ENCODE measurements around the gene TLCD5. TPM values are rescaled to one million over a fixed set of nuclear protein-coding genes. Genes with fewer than 3 reads are reported as not detected.

TLCD5 gene
- total RNA-seq (2022; extraction: Qiagen RNA extraction) = 5.3 to 8.1 TPM (median 7.3 TPM) in 5 replicates

GRCh38 chr11:120324932-120325810 is at the start of gene TLCD5:
TLCD5 (plus strand) TSS chr11:120325299; CDS start chr11:120327442, 2,143 bp downstream.

GRCh38 chr11:120335908-120336640 is 11.0 kb downstream of the TLCD5 start, which contains the start of gene ARHGEF12:
ARHGEF12 (plus strand) TSS chr11:120336413; CDS start chr11:120337244, 831 bp downstream.

Other genes with a start within 250 kb of the TLCD5 start
- gene TRIM29, start 187.2 kb upstream of the TLCD5 start, total RNA-seq (2022; extraction: Qiagen RNA extraction) = 24.4 to 26.6 TPM (median 25.6 TPM) in 5 replicates
- gene OAF, start 114.3 kb upstream of the TLCD5 start, total RNA-seq (2022; extraction: Qiagen RNA extraction) = 7.5 to 11.0 TPM (median 10.5 TPM) in 5 replicates
- not detected in 5 replicates for gene POU2F3, start 85.2 kb upstream of the TLCD5 start, total RNA-seq (2022; extraction: Qiagen RNA extraction)
- 11.1 to 19.5 TPM (median 14.2 TPM) in 5 replicates for gene ARHGEF12, start 11.1 kb downstream of the TLCD5 start, total RNA-seq (2022; extraction: Qiagen RNA extraction)
- gene GRIK4, start 186.4 kb downstream of the TLCD5 start, total RNA-seq (2022; extraction: Qiagen RNA extraction) = 0.01 to 0.06 TPM in 2 of 5 replicates, not detected in the others

Measured in A549 treated with Hydrocortisone at 1 μM for 4 hours (cell line).